HPDE6-E6E7 (cell line): ENCODE measurements around the gene KRTAP5-10.
"Not testable (repeated sequence)": the region's sequence is repeated elsewhere in the genome, so short reads cannot be mapped to it uniquely, and the experiment has no call there.

Source experiments
- DNase-seq: peaks from one replicate; pipeline ENCODE4 v3.0.0; 2011; ENCODE audit warnings: missing footprints; ENCODE audit errors: extremely low spot score

The KRTAP5-10 gene

DNA sequence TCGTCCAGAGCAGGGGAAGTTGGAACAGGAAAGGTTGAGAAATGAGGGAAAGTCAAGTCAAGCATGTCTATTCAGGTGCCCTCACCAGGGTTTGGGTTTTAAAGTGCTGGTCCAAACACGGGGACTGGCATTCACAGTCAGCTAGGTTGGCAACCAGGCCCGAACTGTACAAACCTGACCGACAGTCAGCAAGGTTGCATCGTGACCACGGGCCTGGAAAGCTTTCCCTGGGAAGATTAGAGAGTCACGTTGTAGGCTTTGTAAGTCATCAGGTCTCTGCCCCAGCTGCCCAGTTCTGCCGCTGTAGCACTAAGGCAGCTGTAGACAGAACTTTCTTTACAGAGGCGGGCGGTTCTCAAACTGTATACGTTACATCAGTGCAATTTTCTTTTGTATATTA is 7.4 kb downstream of the KRTAP5-10 start:
- DNase-seq = no peak

DNA sequence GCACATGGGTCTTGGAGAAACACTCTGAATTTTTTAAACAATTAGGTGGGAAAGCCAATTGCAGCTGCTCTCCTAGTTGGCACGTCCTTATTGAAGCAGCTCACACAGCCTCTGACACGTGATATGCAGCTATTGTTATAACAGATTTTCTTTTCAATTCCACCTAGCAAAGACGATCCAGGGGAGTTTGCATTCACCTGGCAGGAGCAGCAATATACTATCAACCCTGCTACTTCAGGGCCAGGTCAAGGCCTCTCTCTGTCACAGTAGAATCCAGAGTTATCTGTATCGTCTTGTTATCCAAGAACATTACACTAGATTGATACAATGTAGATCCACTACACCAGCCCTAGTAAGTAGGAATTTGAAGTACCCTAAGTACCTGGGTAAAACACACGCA is 9.1 kb downstream of the KRTAP5-10 start:
- DNase-seq = no peak

DNA sequence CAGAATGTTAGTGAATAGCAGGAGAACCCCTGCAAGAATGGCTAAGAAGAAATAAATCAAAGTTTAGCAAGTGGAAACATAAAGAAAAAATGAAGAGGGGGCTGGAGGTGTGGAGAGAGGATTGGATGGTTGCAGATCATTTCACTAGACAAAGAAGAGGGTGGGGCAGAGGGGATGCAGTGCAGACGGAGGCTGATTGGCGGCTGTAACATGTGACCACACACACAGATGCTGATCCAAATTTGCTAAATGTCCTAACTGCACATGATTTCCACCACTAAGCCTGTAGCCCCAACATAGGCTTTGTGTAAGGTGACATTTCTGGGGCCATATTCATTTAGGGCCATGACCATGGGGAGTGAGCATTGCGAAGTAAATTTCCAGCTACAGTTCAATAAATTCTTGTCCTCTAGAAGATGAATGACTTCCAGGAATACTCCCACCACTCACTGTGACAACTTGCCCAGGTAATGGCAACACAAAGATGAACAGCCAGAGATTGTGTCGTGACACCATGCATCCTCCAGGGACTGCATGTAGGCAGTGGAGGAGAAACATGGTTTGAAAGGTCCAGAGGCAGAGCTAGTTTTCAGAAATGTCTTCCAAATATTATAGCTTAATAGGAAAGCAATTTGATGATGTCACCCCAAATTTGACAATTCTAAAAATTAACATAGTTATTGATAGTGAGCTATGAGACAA is 10.5 kb downstream of the KRTAP5-10 start:
- no peak for DNase-seq

DNA sequence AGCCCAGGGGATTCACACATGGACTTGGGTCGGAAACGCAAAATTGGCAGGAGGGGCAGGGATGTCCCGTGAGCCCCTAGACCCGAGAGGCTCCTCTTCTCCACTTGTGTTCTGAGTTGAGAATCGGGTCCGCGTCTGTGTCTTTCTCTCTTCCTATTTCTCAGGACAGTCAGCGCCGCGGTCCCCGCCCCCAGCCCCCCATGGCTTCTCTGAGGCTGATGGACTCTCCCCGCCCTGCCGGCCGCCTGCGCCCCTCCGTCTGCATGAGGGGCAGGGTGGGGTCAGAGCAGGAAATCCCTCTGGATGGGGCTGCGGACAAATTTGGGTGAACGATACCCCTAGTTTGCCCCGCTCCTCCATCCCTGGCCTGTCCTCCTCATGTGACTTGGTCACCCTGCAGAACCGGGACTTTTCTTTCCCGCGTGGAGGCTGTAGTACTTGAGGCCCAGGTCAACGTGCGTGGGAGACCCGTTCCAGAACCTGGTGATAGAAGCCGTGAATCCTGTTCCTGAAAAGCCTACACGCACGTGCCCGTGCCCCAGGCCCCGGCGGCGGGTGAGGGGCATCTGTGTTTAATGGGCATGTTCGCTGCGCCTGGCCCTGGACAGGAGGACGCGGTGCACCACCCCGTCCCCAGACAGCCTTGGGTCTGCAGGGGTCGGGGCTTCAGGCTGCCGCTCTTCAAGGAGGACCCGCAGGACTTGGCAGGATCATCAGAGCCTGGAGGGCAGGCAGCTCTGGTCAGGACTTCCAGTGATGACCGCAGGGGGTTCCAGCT is 11.5 kb downstream of the KRTAP5-10 start:
- not testable (repeated sequence) for DNase-seq

DNA sequence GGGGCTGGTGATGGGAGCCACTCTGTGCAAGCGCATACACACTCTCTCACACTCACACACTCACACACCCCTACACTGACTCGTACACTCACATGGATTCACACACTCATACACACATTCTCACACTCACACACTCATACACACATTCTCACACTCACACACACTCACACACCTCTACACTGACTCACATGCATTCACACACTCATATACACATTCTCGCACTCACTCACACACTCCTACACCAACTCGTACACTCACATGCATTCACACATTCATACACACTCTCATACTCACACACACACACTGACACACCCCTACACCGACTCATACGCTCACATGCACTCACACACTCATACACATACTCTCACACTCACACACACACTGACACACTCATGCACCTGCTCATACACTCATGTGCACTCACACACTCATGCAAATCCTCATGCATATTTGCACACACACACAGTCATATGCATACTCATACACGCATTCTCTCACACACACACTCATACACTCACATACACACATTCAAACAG is 12.2 kb downstream of the KRTAP5-10 start:
- no peak for DNase-seq

DNA sequence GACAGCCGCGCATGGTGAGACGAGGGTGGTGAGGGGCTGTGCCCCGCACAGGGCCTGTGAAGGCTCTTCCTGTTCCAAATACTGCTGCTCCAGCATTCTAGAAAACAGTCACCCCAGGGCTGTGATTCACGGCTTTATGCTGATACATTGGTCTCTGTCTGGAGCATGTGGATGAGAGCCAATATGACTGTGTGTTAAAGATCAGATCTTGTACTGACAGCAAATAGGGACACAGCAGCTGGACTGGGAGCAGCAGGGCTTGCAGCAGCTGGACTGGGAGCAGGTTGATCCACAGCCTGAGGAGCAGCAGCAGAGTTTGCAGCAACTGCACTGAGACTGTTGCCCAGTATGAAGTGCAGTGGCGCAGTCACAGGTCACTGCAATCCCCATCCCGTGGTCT is 14.2 kb downstream of the KRTAP5-10 start:
- not testable (repeated sequence) for DNase-seq

DNA sequence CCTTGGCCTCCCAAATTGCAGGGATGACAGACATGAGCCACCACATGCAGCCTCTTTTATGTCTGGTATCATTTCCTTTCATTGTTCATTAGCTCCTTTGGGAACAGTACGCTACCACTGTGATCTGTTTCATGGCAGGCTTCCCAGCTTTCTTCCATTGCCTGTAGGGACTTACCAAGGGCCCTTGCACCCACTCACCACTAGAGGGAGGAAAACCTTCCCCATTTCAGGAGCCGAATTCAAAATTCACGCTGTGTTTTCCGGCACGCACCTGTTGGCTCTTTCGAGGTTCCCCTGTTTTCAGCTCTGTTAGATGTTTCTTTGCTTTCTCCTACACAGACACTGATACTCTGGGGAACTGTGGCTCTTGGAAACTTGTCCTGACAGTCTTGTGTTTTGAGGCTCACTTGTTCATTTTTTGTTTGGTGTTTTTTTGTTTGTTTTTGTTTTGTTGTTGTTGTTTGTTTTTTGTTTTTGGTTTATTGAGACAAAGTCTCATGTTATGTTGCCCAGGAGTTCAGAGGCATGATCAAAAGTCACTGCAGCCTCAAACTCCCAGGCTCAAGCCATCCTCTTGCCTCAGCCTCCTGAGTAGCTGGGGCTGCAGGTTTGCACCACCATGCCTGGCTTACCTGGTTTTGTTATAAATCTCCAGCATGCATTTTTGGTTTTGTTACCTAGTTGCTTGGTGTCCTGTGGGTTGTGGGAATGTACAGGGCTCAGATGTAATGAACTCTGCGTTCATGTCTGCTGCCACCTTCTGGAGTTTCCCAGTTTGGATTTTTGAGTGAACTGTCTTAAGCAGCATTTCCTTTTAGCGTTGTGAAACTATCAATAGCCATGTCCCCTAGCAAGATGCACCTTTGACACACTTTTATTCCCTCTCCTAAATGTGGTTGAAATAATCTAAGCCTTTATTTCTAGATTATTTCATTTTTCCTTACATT is 15.0 kb downstream of the KRTAP5-10 start:
- peak; percentile 37 for DNase-seq

DNA sequence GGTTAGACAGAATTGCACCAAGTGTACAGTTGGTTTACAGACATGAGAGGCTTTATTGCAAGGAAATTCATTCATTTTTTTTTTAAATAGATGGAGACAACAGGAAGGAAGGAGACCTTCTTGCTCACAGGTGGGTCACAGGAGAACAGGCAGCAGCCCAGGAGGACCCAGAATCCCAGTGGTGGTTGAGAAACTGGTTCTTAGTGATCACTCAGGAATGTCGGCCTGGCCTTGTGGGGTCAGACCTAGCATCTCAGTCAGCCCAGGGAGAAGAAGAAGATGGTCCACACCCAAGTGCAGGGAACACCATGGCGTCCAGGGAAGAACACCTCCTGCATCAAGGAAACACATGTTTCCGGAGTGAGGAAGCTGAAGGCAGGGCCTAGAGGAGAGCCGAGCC is 16.5 kb downstream of the KRTAP5-10 start:
- DNase-seq = no peak

DNA sequence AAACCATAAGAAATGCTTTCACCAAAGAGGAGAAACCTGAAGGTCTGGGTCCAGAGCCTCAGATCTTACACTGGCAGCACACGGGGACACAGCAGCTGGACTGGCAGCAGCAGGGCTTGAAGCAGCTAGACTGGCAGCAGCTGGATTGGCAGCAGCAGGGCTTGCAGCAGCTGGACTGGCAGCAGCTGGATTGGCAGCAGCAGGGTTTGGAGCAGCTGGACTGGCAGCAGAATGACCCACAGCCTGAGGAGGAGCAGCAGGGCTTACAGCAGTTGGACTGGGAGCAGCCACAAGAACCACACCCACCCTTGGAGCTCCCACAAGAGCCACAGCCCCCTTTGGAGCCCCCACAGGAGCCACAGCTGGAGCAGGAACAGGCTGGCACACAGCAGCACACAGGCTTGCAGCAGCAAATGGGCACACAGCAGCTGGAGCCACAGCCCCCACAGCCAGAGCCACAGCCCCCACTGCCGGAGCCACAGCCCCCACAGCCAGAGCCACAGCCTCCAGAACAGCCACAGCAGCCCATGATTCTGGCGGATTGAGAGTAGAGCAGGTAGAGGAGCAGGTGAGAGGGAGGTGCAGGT is 17.0 kb downstream of the KRTAP5-10 start, which contains the start of gene KRTAP5-11:
KRTAP5-11 (minus strand) TSS at position 567 of the 587 bp plus-strand sequence; CDS start at position 529, 38 bp downstream.
- DNase-seq = no peak

DNA sequence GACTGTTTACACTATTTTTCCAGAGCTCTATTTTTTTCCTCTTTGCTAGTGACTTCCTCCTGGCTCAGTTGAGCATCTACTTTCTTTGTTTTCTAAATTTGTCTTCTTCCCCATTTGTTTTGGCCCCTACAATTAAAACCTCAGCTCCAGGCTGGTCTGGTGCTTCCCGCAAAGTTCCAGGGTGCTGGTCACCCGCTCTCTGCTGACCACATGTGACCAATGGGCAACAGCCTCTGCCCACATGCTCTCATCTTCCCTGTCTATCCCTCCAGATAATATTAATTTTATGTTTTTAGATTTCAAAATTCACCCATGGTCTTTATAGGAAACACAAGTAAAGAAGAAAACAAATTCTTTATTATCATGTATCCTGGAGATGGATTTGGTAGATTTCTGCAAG is 17.6 kb downstream of the KRTAP5-10 start:
- DNase-seq = not testable (repeated sequence)

DNA sequence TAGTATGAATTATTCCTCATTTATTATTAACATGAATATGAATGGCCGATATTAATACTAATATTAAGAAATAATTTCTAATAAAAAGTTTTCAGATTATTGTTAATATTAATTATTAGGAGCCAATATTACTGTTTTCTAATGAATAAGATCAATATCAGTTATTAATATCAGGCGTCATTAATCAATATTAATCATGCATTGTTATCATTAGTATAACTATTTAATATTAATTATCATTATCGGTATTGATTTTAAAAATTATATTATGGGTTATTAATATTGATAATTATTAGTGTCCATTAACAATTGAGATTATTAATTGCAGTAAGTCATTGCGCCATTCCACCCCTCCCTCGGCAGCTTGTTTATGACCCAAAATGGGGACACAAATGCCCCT is 20.3 kb downstream of the KRTAP5-10 start:
- DNase-seq = not testable (repeated sequence)

DNA sequence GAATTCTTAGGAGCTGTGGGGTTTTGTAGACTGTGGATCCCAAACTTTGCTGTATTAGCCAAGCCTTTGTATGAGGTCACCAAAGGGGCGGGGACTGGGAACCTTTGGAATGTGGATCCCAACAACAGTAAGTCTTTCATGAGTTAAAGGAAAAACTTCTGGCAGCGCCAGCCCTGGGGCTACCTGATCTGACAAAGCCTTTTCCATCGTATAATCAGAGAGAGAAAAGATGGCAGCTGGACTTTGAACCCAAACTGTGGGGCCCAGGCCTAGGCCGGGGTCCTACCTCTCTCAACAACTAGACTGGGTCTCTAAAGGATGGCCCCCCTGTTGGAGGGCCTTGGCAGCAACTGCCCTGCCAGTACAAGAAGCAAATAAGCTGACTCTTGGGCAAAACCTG is 23.0 kb downstream of the KRTAP5-10 start:
- not testable (repeated sequence) for DNase-seq

DNA sequence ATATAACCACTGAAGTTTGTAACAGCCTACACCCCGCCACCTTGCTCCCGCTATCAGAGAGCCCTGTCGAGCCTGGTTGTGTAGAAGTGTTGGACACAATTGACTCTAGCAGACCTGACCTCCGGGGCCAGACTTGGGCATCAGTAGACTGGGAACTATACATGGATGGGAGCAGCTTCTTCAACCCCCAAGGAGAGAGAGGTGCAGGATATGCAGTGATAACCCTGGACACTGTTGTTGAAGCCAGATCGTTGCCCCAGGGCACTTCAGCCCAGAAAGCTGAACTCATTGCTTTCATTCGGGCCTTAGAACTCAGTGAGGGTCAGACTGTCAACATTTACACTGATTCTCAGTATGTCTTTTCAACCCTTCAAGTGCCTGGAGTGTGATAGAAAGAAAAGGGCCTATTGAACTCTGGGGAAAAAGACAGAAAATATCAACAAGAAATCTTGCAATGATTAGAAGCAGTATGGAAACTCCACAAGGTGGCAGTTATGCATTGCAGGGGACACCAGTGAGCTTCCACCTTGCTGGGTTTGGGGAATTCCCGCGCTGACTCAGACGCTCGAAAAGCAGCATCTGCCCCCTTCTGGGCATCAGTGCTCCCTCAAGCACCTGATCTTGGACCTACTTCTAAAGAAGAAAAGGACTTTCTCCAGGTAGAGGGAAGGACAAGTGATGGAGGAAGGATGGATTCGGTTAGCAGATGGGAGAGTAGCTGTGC is 23.6 kb downstream of the KRTAP5-10 start:
- DNase-seq = not testable (repeated sequence)

DNA sequence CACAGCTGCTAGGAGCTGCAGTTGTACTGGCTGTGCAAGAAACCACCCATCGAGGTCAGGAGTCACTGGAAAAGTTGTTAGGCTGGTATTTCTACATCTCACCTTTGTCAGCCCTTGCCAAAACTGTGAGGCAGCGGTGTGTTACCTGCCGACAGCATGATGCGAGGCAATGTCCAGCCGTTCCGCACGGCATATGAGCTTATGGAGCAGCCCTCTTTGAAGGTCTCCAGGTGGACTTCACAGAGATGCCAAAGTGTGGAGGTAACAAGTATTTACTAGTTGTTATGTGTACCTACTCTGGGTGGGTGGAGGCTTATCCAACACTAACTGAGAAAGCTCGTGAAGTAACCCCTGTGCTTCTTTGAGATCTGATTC is 24.2 kb downstream of the KRTAP5-10 start:
- not testable (repeated sequence) for DNase-seq

DNA sequence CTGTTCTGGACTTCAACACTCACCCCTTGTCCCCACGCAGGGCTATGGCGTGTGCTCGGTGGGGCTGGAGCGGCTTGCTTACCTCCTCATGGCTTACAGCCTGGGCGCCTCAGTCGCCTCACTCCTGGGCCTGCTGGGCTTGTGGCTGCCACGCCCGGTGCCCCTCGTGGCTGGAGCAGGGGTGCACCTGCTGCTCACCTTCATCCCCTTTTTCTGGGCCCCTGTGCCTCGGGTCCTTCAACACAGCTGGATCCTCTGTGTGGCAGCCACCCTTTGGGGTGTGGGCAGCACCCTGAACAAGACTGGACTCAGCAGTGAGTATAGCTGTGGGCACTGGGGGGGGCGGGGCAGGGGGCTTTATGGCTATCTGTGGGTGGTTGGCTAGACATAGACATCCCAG is 37.9 kb downstream of the KRTAP5-10 start:
- DNase-seq = not testable (repeated sequence)

DNA sequence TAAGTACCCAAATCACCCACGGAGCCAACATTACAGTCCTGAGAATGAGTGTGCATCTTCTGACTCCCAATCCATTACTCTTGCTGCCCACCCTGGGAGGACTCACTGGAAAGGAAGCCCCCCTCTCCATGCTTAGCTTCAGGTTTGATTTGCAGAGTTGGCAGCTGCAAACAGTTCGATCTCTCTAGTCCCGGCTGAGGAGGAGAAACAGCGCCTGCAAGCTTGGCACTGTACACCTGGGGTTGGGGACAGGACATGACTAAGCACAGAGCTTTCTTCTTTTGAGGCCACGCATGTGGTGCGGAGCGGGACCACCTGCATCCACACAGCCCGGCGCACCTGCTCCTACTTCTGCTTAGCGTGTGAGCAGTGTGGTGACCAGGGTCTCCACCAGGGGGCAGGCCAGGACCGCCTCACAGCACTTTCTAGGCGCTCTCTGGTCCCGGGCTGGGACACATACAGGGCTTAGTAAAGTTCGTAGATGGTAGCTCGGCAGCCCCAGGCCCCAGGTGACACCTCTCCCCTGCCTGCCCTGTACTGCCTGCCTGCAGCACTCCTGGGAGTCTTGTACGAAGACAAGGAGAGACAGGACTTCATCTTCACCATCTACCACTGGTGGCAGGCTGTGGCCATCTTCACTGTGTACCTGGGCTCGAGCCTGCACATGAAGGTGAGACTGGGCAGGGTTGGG is 39.6 kb downstream of the KRTAP5-10 start:
- DNase-seq = not testable (repeated sequence)

DNA sequence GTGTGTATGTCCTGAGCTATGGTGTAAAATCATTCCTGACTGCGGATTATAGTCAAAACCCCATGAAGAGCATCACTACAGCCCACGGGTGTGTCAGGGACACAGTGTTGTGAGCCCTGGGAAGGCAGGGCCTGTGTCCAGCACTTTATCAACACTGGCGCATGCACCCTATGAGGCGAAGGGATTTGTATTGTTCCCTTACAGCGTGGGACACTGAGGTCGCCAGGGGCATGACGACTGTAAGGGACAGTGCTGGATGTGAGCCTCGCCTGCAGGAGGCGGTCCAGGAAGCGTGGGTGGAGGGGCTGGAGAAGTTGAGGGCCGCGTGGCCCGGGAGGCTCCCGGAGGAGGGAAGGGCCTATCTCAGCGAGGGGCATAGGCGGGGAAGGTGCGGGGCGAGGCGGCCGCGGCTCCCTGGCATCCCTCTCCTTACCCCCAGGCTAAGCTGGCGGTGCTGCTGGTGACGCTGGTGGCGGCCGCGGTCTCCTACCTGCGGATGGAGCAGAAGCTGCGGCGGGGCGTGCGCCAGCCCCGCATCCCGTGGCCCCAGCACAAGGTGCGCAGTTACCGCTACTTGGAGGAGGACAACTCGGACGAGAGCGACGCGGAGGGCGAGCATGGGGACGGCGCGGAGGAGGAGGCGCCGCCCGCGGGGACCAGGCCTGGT is 41.6 kb downstream of the KRTAP5-10 start:
- not testable (repeated sequence) for DNase-seq

DNA sequence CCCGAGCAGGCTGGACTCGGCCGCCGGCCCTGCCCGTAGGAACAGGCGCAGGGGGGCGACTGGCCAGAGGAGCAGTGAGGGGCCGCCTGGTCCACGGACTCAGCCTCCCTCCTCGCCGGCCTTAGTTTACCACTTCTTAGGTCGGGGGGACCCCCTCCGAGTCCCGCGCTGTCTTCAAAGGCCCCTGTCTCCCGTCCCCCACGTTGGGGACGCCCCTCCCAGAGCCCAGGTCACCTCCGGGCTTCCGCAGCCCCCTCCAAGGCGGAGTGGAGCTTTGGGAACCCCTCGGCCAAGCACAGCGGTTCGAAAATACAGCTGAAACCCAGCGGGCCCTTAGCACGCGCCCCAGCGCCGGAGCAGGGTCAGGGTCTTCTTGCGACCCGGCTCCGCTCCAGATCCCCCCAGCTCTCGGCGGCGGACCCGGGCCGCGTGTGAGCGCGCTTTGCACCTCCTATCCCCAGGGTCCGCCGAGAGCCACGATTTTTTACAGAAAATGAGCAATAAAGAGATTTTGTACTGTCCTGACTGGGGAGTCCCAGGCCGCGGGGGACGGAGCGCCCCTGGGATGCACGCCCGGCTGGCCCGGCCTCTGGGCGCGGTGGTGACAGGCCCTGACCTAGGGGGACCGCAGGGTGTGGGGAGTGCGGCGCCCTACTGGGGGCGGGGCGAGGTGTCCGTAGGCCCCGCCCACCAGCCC is 42.3 kb downstream of the KRTAP5-10 start:
- DNase-seq = not testable (repeated sequence)

DNA sequence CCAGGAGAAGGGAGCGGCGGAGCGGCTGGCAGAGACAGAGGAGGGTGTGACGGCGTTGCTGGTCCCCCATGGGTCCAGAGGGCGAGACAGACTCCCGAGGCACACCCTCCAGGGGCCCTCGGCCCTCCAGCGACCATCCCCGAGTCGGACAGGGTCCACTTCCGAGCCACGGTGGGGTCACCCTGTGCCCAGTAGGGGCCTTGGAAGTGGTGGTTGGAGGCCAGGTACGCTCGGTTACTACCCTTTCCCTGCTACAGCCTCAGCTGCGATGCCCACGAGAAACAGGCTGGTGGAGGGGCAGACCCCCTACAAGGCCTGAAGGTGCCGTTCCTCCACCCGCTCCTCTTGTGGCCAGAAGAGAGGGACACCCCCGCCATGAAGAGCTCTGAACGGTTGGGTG is 42.9 kb downstream of the KRTAP5-10 start:
- not testable (repeated sequence) for DNase-seq
